PC-3 (cell line): Measurements from ENCODE around the gene AREL1.

ENCODE experiments used
- EZH2 ChIP-seq: fragments of 300-600 bp; sonication (generic); IDR thresholded peaks from one replicate; pipeline ENCODE4 v1.6.1; 2017; ENCODE audit warnings: antibody characterized with exemption, mild to moderate bottlenecking, low read length; ENCODE audit not compliant: unreplicated experiment
- EZH2phosphoT487 ChIP-seq: fragments of 300-600 bp; sonication (generic); IDR thresholded peaks from 2 replicates; pipeline ENCODE4 v1.6.1; 2018; ENCODE audit warnings: mild to moderate bottlenecking, antibody characterized with exemption, low read length, borderline replicate concordance
- TF ChIP-seq, protein P1 (sequence below): fragments of 300-600 bp; sonication (generic); conservative IDR thresholded peaks from 2 replicates; pipeline ENCODE4 v1.5.1; 2017; ENCODE audit warnings: antibody characterized with exemption, low read depth, mild to moderate bottlenecking, low read length

GRCh38 chr14:74653386-74654138 lies 59.3 kb downstream of the AREL1 start:
- TF ChIP-seq, protein P1, sequence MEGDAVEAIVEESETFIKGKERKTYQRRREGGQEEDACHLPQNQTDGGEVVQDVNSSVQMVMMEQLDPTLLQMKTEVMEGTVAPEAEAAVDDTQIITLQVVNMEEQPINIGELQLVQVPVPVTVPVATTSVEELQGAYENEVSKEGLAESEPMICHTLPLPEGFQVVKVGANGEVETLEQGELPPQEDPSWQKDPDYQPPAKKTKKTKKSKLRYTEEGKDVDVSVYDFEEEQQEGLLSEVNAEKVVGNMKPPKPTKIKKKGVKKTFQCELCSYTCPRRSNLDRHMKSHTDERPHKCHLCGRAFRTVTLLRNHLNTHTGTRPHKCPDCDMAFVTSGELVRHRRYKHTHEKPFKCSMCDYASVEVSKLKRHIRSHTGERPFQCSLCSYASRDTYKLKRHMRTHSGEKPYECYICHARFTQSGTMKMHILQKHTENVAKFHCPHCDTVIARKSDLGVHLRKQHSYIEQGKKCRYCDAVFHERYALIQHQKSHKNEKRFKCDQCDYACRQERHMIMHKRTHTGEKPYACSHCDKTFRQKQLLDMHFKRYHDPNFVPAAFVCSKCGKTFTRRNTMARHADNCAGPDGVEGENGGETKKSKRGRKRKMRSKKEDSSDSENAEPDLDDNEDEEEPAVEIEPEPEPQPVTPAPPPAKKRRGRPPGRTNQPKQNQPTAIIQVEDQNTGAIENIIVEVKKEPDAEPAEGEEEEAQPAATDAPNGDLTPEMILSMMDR = no peak
- TF ChIP-seq EZH2 (no peak), EZH2phosphoT487 (no peak)
